GM19240 (cell line): ENCODE data around the gene FAM13C.
"Not testable (repeated sequence)": the region's sequence is repeated elsewhere in the genome, so short reads cannot be mapped to it uniquely, and the experiment has no call there.

Source experiments
- DNase-seq: peaks from one replicate; pipeline ENCODE4 v3.0.0; 2011; ENCODE audit warnings: low spot score; ENCODE audit not compliant: insufficient read length

Gene FAM13C

GRCh38 chr10:59362144-59362958 is at the start of gene FAM13C:
TSS of gene FAM13C (minus strand) at chr10:59362549. CDS start at chr10:59362460, 89 bp downstream.
- DNase-seq = no peak

GRCh38 chr10:59405235-59405634 is 42.9 kb upstream of the FAM13C start:
- no peak for DNase-seq

- no peak for DNase-seq
Observed at GRCh38 chr10:59400214-59400613, 37.9 kb upstream of the FAM13C start.

- not testable (repeated sequence) for DNase-seq
Observed at GRCh38 chr10:59399329-59399728, 37.0 kb upstream of the FAM13C start.

- no peak for DNase-seq
Observed at GRCh38 chr10:59397961-59398360, 35.6 kb upstream of the FAM13C start.

GRCh38 chr10:59395984-59396383 is 33.6 kb upstream of the FAM13C start:
- no peak for DNase-seq

- no peak for DNase-seq
Observed at GRCh38 chr10:59393349-59393748, 31.0 kb upstream of the FAM13C start.

GRCh38 chr10:59391060-59391459 is 28.7 kb upstream of the FAM13C start:
- DNase-seq = no peak

- DNase-seq = no peak
Observed at GRCh38 chr10:59388671-59388976, 26.3 kb upstream of the FAM13C start.

GRCh38 chr10:59387951-59388670 is 25.8 kb upstream of the FAM13C start:
- DNase-seq = no peak

- no peak for DNase-seq
Observed at GRCh38 chr10:59384761-59385160, 22.4 kb upstream of the FAM13C start.

- DNase-seq = no peak
Observed at GRCh38 chr10:59383908-59384307, 21.6 kb upstream of the FAM13C start.

GRCh38 chr10:59383436-59383835 is 21.1 kb upstream of the FAM13C start:
- no peak for DNase-seq

GRCh38 chr10:59382831-59383295 is 20.5 kb upstream of the FAM13C start:
- no peak for DNase-seq

GRCh38 chr10:59381687-59382086 is 19.3 kb upstream of the FAM13C start:
- no peak for DNase-seq

- DNase-seq = no peak
Observed at GRCh38 chr10:59376846-59377245, 14.5 kb upstream of the FAM13C start.

- DNase-seq = no peak
Observed at GRCh38 chr10:59375990-59376389, 13.6 kb upstream of the FAM13C start.

- DNase-seq = no peak
Observed at GRCh38 chr10:59374916-59375315, 12.6 kb upstream of the FAM13C start.

GRCh38 chr10:59373071-59373470 is 10.7 kb upstream of the FAM13C start:
- no peak for DNase-seq

GRCh38 chr10:59372543-59372942 is 10.2 kb upstream of the FAM13C start:
- no peak for DNase-seq

GRCh38 chr10:59366290-59366689 is 3.9 kb upstream of the FAM13C start:
- no peak for DNase-seq

GRCh38 chr10:59363446-59363958 is 1.2 kb upstream of the FAM13C start:
- DNase-seq = no peak
